ENCODE measurements around the gene CRYL1. TPM values are rescaled to one million over a fixed set of nuclear protein-coding genes. Genes with fewer than 3 reads are reported as not detected.

Gene CRYL1
- total RNA-seq, 3 donors from 2014 or later = 27.5 to 68.3 (median 29.0) TPM

GRCh38 chr13:20422362-20422761 is 103.3 kb downstream of the CRYL1 start:
- intact Hi-C loops (cut with DNase I; ENCODE audit: low total_unique reads) = no loop called here
- H3K4me3 ChIP-seq = no peak overlapping the region
- TF ChIP-seq POLR2AphosphoS5 (IDR thresholded peaks at IDR 0.05) = no peak
- no peak for TF ChIP-seq CTCF (IDR thresholded peaks at IDR 0.05)
- TF ChIP-seq POLR2A (IDR thresholded peaks at IDR 0.05) = no peak
- no peak overlapping the region for H3K27ac ChIP-seq
- no peak for DNase-seq (ENCODE audit: low spot score in 2 of 2)
- H3K36me3 ChIP-seq = no peaks in the 10 kb centered on the region
- H3K27me3 ChIP-seq = no peaks in the 10 kb centered on the region
- H3K9me3 ChIP-seq = no peaks in the 10 kb centered on the region
- H3K4me1 ChIP-seq = peaks cover 0 to 13% of the 10 kb centered on the region in 2 donors

DNA sequence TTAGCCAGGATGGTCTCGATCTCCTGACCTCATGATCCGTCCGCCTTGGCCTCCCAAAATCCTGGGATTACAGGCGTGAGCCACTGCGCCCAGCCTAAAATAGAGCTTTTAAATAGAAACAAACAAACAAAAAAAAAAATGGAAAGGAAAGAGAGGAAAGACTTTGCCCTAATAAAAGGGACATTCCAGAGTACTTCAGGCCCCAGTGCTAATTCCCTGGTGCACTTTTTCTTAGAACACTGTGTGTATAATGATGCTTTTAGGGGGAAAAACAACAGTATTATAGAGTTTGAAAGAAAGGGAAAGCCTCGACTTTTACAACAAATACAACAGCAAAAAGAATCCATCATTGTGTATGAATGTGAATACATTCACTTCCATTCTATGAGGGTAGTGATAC is 104.7 kb downstream of the CRYL1 start:
- DNase-seq (ENCODE audit: low spot score in 2 of 2) = no peak
- H3K36me3 ChIP-seq = no peaks in the 10 kb centered on the region
- H3K9me3 ChIP-seq = no peaks in the 10 kb centered on the region
- intact Hi-C loops (cut with DNase I; ENCODE audit: low total_unique reads) = no loop called here
- H3K27me3 ChIP-seq = no peaks in the 10 kb centered on the region
- TF ChIP-seq POLR2A (IDR thresholded peaks at IDR 0.05) (no peak), POLR2AphosphoS5 (IDR thresholded peaks at IDR 0.05) (no peak), CTCF (IDR thresholded peaks at IDR 0.05) (no peak)
- peak overlapping the region in 1 of 2 donors; percentile 19 for H3K27ac ChIP-seq
- no peak overlapping the region for H3K4me3 ChIP-seq
- peaks cover 0 to 13% of the 10 kb centered on the region in 2 donors for H3K4me1 ChIP-seq

- Histone ChIP-seq H3K4me1 (peaks cover 0 to under 1% of the 10 kb centered on the region in 2 donors), H3K4me3 (no peak overlapping the region), H3K9me3 (no peaks in the 10 kb centered on the region), H3K27ac (no peak overlapping the region), H3K27me3 (no peaks in the 10 kb centered on the region), H3K36me3 (no peaks in the 10 kb centered on the region)
- TF ChIP-seq POLR2A (IDR thresholded peaks at IDR 0.05) (no peak), POLR2AphosphoS5 (IDR thresholded peaks at IDR 0.05) (no peak), CTCF (IDR thresholded peaks at IDR 0.05) (no peak)
- intact Hi-C loops (cut with DNase I; ENCODE audit: low total_unique reads) = no loop called here
- no peak for DNase-seq (ENCODE audit: low spot score in 2 of 2)
Observed at GRCh38 chr13:20418953-20419352, 106.7 kb downstream of the CRYL1 start.

DNA sequence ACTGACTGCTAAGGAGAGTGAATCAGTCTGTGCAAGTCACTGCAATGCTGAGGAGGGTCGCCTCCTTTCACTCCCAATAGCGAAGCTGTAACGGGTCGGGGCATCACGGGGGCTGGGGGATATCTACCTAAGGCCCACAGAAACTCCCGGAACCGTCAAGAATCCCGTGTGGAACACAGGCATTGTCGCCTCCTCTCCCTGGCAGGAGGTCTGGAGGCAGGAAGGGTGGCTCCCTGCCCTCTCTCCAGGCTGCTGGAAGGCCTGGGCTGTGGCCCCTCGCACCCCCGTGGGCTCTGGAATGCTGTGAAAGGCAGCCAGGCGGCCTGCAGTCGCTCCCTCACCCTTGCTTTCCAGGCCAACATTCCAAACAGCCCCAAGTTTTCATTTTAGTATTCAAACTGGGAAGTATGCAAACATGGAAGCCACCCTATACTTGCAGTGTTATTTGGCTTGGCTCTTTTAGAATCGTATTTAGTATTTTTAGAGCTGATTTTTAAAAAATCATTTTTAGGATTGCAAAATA is 109.4 kb downstream of the CRYL1 start:
- intact Hi-C loops (cut with DNase I; ENCODE audit: low total_unique reads) = no loop called here
- Histone ChIP-seq H3K36me3 (no peaks in the 10 kb centered on the region), H3K4me3 (no peak overlapping the region), H3K4me1 (no peaks in the 10 kb centered on the region), H3K9me3 (no peaks in the 10 kb centered on the region), H3K27me3 (no peaks in the 10 kb centered on the region), H3K27ac (no peak overlapping the region)
- TF ChIP-seq POLR2AphosphoS5 (IDR thresholded peaks at IDR 0.05) = no peak
- TF ChIP-seq CTCF (IDR thresholded peaks at IDR 0.05) = no peak
- TF ChIP-seq POLR2A (IDR thresholded peaks at IDR 0.05) = no peak
- DNase-seq (ENCODE audit: low spot score in 2 of 2) = no peak

DNA sequence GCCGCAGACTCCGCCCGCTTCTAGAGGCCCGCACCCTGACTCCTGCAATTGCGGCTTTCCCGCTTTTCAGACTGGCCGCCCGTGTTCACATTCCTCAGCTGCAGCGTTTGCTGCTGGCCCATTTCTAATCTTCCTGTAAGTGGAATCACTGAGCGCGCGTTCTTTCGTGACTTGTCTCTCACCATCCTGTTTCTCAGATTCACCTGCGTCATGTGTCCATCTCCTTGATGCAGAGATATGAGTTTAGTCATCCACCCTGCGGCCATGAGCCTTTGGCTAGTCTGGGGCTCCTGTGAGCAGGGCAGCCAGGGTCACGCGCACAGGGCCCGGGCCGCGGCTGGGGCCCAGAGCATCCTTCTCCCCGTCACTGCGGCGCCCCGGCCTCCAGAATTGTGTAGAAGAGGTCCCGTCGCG is 110.0 kb downstream of the CRYL1 start:
- H3K27me3 ChIP-seq = no peaks in the 10 kb centered on the region
- H3K4me1 ChIP-seq = no peaks in the 10 kb centered on the region
- TF ChIP-seq POLR2AphosphoS5 (IDR thresholded peaks at IDR 0.05) (no peak), POLR2A (IDR thresholded peaks at IDR 0.05) (no peak), CTCF (IDR thresholded peaks at IDR 0.05) (no peak)
- H3K9me3 ChIP-seq = no peaks in the 10 kb centered on the region
- no peak overlapping the region for H3K27ac ChIP-seq
- intact Hi-C loops (cut with DNase I; ENCODE audit: low total_unique reads) = no loop called here
- DNase-seq (ENCODE audit: low spot score in 2 of 2) = no peak
- H3K36me3 ChIP-seq = no peaks in the 10 kb centered on the region
- H3K4me3 ChIP-seq = no peak overlapping the region

All from breast epithelium (tissue), 4 donors.